ENCODE measurements around the gene ENTHD1. TPM values are rescaled to one million over a fixed set of nuclear protein-coding genes. Genes with fewer than 3 reads are reported as not detected.
"Not testable (repeated sequence)": the region's sequence is repeated elsewhere in the genome, so short reads cannot be mapped to it uniquely, and the experiment has no call there.

The ENTHD1 gene
- total RNA-seq, 2 experiments from 2014 or later = 0.47 TPM; not detected in 1

GRCh38 chr22:39734866-39735265, 158.7 kb downstream of the ENTHD1 start:
- ChIA-PET POLR2A (no interaction called here), CTCF (no interaction called here)
- no peaks in the 10 kb centered on the region for H3K4me1 ChIP-seq (ENCODE audit: insufficient read depth, low read length)
- DNase-seq (no peak), ATAC-seq (ENCODE audit: poor library complexity) (no peak)
- H3K4me3 ChIP-seq (ENCODE audit: low read length) = no peak overlapping the region
- Mint-ChIP-seq H3K27ac (no peak overlapping the region), H3K4me3 (no peak overlapping the region), H3K36me3 (ENCODE audit: low read depth) (no peaks in the 10 kb centered on the region), H3K4me1 (ENCODE audit: low read depth) (no peaks in the 10 kb centered on the region), H3K27me3 (no peaks in the 10 kb centered on the region), H3K9me3 (no peaks in the 10 kb centered on the region)
- no peak overlapping the region for H3K27ac ChIP-seq (ENCODE audit: low read depth in 1 of 2, low read length in 2 of 2)
- no peaks in the 10 kb centered on the region for H3K27me3 ChIP-seq (ENCODE audit: control insufficient read depth in 1 of 2, insufficient read depth in 2 of 2, low read length in 2 of 2)
- H3K36me3 ChIP-seq (ENCODE audit: insufficient read depth, low read length) = no peaks in the 10 kb centered on the region
- no peak for TF ChIP-seq CTCF (IDR thresholded peaks at IDR 0.05)
- intact Hi-C loops (cut with DNase I, micrococcal nuclease) = no loop called here
- no peaks in the 10 kb centered on the region for H3K9me3 ChIP-seq (ENCODE audit: control insufficient read depth in 1 of 2, insufficient read depth in 1 of 2, low read length in 2 of 2)

- H3K9me3 ChIP-seq (ENCODE audit: control insufficient read depth in 1 of 2, insufficient read depth in 1 of 2, low read length in 2 of 2); H3K27ac Mint-ChIP-seq; DNase-seq; H3K9me3 Mint-ChIP-seq; H3K27ac ChIP-seq (ENCODE audit: low read depth in 1 of 2, low read length in 2 of 2); H3K4me1 Mint-ChIP-seq (ENCODE audit: low read depth); H3K4me3 ChIP-seq (ENCODE audit: low read length); H3K4me1 ChIP-seq (ENCODE audit: insufficient read depth, low read length); H3K27me3 ChIP-seq (ENCODE audit: control insufficient read depth in 1 of 2, insufficient read depth in 2 of 2, low read length in 2 of 2); H3K4me3 Mint-ChIP-seq; POLR2A ChIA-PET; CTCF ChIA-PET; H3K36me3 ChIP-seq (ENCODE audit: insufficient read depth, low read length); H3K36me3 Mint-ChIP-seq (ENCODE audit: low read depth); H3K27me3 Mint-ChIP-seq; intact Hi-C loops (cut with DNase I, micrococcal nuclease); ATAC-seq (ENCODE audit: poor library complexity): not testable (repeated sequence)
Observed at GRCh38 chr22:39734046-39734445, 159.5 kb downstream of the ENTHD1 start.

- H3K36me3 Mint-ChIP-seq (ENCODE audit: low read depth) = no peaks in the 10 kb centered on the region
- H3K27me3 Mint-ChIP-seq = no peaks in the 10 kb centered on the region
- CTCF ChIA-PET = no interaction called here
Observed at GRCh38 chr22:39733191-39733590, 160.4 kb downstream of the ENTHD1 start.

More at GRCh38 chr22:39733191-39733590, 160.4 kb downstream of the ENTHD1 start:
- H3K27ac ChIP-seq (ENCODE audit: low read depth in 1 of 2, low read length in 2 of 2) = no peak overlapping the region
- POLR2A ChIA-PET = no interaction called here
- DNase-seq (no peak), ATAC-seq (ENCODE audit: poor library complexity) (no peak)
- no peaks in the 10 kb centered on the region for H3K9me3 ChIP-seq (ENCODE audit: control insufficient read depth in 1 of 2, insufficient read depth in 1 of 2, low read length in 2 of 2)
- intact Hi-C loops (cut with DNase I, micrococcal nuclease) = no loop called here
- Mint-ChIP-seq H3K27ac (no peak overlapping the region), H3K4me1 (ENCODE audit: low read depth) (no peaks in the 10 kb centered on the region), H3K9me3 (no peaks in the 10 kb centered on the region), H3K4me3 (no peak overlapping the region)
- H3K27me3 ChIP-seq (ENCODE audit: control insufficient read depth in 1 of 2, insufficient read depth in 2 of 2, low read length in 2 of 2) = no peaks in the 10 kb centered on the region
- TF ChIP-seq CTCF (IDR thresholded peaks at IDR 0.05) = no peak
- H3K4me3 ChIP-seq (ENCODE audit: low read length) = no peak overlapping the region
- no peaks in the 10 kb centered on the region for H3K36me3 ChIP-seq (ENCODE audit: insufficient read depth, low read length)
- H3K4me1 ChIP-seq (ENCODE audit: insufficient read depth, low read length) = no peaks in the 10 kb centered on the region

Measured in CD4-positive, alpha-beta T cell (primary cell).